GM21737 (cell line): Measurements from ENCODE around the gene MAML2.

Experiments
- ATAC-seq: cut with Tn5 transposase; IDR thresholded peaks from one replicate; pipeline ENCODE4 v1.9.1; 2021; ENCODE audit warnings: mild to moderate bottlenecking, moderate library complexity; ENCODE audit not compliant: unreplicated experiment

Gene MAML2

DNA sequence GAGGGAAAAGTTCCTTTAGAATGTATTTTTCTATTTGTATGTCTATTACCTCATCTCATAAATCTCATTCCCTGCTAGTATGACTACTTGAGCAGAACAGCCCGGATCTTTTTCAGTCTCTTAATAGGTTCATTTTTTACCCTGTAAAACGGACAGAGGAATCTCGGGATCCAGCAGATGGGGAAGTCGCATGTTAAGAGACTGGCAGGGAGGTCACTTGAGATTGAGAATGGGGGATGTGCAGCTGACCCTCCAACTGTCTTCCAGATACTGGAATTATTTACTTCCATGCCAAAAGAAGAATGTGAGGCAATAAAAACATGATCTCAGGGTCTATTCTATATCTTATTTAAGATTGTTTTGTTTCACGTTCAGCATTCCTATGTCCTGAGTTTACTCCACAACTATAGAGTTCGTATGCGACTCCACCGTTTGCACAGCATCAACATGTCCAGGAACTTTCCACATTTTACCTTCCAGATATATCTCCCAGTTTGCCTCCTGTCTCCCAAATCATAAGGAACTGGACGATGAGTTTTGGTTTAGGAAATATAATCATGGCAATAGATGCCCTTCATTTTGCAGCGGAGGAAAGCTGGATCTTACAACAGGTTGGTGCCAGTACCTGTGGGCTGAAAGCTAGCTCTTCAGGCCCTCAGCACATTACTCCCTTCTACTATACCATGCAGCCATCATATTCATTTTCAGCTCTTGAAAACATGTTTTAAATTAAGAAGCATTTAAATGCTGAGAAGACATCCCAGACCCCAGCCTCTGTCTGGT lies 181.5 kb downstream of the MAML2 start:
- ATAC-seq = no peak

DNA sequence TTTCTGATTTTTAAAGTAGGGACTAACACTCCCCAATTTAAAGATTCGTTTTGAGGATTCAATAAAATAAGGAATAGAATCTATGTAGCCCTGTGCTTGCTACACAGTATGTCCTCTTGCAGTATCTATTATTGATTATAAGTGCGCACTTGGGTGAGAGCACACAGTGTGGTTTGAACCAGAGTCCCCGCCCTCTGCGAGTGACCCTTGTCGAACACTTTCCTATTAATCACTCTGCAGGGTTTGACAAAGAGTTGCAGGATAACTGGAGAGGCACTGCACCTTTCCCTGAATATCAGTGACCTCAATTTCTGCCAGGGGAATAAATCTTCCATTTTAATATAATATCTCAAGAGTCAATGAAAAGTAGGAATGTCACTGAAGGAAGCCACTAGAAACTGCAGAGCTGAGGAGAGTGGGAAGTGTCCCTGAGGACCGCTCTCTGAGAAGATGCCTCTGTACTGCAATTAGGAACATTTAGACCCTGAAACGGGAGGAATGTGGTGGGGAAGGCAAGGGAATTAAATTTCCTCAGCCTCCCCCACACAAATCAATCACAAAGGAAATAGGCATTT lies 182.2 kb downstream of the MAML2 start:
- ATAC-seq = no peak

- ATAC-seq = no peak
Observed at GRCh38 chr11:96159968-96160367, 183.0 kb downstream of the MAML2 start.

DNA sequence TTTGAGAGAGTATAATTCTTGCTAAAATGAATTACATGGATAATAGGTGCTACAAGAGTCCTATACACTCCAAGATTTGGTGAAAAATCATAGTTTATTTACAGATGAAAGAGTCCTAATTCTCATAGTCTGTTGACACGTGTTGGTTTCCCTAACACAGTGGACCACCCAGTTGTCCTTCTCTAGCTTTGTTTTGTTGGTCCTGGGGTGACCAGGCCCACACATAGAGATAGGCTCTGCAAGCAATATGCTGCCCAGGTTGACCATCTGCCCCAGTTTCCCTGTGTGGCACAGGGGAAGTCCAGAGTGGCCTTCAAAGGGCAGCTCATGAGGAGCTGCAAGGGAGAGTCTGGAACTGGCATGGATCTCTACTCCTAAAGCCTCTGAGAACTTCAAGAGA lies 184.9 kb downstream of the MAML2 start:
- no peak for ATAC-seq

DNA sequence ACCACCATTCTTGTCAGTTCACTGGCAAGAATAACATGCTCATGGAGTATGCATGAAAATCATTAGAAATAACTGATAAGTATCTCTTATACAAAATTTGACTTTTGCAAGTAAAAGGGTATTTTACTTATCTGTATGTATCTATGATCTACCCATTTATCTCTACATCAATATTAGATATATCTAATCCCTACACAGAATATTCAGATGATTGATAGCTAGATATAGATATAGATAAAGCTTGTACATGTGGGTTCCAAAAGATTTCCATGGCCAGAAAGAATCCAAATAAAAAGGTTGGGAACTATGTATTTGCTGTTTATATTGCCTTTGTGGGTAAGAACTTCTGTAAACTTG lies 185.5 kb downstream of the MAML2 start:
- no peak for ATAC-seq

GRCh38 chr11:96156379-96156722 lies 186.6 kb downstream of the MAML2 start:
- ATAC-seq = no peak

DNA sequence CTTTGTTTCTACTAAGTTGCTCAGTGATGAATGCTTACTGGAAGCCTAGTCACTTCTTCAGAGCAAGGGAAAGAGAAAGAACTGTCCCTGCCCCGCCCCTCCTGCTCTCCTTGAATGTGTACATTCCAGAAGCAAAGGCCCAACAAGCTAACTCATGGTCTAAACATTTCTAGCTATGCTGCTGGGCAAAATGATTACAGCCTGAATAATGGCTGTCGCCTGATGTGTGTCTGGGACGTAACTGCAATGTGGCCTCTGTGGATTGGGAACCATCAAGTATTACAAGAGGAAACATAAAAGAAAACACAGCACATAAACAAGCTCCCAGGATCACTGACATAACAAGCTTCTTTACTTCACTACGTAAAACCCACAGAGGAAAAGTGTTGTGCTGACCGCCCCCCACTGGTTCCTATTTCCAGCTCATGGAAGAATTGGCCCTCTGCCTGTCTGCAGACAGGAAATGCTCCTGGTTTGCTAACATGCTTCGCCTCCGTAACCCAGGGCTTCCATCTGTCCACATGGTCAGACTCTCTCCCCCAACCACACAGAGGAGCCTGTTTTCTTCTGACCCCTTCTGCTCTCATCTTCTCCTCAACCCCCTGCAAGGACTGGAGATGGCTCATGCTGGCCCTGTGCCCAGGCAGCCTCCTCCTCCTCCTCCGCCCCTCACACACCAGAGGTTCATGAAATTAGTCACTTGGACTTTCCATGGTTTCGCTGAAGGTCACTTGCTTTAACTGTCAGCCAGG lies 187.2 kb downstream of the MAML2 start:
- ATAC-seq = peak; percentile 52

DNA sequence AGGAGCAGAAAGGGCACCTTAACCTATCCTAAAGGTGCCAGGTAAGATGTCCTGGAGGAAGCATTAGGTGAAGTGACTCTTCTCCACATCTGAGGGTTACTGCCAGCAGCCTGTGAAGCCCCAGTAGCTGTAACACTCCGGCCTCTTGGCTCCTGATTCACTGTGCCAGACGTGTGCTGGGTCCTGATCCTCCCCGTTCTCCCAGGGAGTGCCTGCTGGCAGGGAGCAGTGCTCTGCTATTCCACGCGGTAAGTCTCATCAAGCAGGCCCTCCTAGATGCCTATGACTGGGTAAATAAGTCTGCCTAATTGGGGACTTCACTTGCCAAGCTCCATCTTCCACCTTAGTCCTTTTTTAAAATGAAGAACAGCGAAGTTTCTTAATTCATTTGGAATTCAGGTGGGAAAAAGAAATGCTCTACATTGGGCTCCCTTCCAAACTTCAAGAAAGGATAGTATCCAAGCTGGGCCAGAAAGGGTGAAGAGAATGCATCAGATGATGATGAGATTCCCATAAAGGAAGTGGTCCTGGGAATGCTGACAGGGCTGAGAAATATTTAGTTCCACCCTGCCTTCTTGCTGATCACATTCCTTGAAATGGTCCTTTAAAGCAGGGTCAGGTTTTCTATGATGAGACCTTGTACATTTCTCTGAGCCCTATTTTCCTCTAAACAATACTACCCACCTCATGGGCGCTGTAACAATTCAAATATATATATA lies 188.0 kb downstream of the MAML2 start:
- no peak for ATAC-seq

DNA sequence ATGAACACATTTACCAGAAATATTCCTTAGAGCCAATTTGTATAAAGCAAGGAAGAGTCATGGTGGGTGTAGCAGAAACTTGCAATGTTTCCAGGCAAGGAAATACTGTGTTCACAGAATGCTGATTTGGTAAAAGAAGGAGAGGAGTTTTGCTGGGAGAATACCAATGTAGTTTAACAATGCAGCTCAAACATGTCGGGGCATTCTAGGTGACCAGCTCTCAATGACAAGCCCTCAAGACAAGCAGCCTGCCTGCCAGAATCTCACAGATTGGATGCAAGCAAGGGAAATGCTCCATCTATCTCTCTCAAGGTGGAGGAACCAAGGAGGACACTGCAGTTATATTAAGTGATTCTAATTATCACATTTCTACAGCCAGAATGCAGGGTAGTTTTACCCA lies 190.4 kb downstream of the MAML2 start:
- ATAC-seq = no peak

DNA sequence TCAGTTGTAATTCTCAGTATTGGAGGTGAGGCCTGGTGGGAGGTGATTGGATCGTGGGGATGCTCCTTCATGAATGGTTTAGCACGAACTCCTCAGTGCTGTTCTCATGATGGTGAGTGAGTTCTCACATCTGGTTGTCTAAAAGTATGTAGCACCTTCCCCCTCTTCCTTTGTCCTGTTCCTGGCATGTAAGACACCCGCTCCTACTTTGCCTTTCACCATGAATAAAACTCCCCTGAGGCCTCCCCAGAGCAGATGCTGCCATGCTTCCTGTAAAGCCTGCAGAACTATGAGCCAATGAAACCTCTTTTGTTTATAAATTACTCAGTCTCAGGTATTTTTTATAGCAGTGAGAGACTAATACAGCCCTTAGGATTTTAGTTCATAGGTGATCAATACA lies 191.5 kb downstream of the MAML2 start:
- ATAC-seq = no peak

GRCh38 chr11:96150609-96151008 lies 192.4 kb downstream of the MAML2 start:
- no peak for ATAC-seq

GRCh38 chr11:96149743-96150555 lies 193.0 kb downstream of the MAML2 start:
- ATAC-seq = no peak

- ATAC-seq = no peak
Observed at GRCh38 chr11:96147906-96148486, 195.0 kb downstream of the MAML2 start.

- no peak for ATAC-seq
Observed at GRCh38 chr11:96147186-96147585, 195.8 kb downstream of the MAML2 start.

DNA sequence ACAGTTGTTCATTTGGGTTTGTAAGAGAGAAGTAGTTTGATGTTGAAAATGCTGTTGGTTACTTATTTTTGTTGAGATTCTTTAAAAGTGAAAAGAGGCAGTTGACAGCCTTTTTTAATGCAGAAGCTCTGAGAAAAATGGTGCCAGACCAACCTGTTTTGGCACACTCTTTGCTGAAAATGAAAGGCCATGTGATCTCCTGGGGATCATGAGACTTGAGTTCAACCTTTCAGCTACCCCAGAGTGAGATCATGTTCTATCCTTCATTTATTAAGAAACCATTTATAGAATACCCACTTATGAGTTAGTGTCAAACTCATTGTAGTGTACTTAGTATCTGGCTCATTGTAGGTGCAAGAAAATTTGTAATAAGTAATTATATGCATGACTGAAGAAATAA lies 196.2 kb downstream of the MAML2 start:
- no peak for ATAC-seq

- no peak for ATAC-seq
Observed at GRCh38 chr11:96145163-96145585, 197.8 kb downstream of the MAML2 start.

GRCh38 chr11:96144553-96144952 lies 198.4 kb downstream of the MAML2 start:
- no peak for ATAC-seq

DNA sequence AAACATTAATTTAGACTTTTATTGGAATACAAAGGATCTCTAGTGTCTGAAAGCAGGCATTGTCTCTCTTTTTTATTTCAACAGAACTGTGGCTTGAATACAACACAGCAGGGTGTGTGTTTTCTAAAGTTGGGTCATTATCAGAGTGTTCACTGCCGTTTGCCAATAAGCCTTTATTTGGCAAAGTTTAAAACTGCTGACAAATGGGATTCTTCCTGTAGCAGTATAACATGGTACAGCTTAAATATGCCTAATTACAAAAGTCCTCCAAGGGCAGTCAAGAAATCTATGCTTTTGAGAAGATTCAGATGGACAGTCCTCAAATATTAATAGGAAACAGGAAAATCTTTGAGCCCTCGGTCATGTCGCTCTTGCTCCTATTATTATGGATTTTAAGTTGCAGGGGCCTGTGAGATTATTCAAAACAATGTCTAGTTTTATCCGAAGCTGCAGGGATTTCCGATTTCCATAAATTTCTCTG lies 199.9 kb downstream of the MAML2 start:
- no peak for ATAC-seq

- ATAC-seq = no peak
Observed at GRCh38 chr11:96141626-96142025, 201.4 kb downstream of the MAML2 start.

DNA sequence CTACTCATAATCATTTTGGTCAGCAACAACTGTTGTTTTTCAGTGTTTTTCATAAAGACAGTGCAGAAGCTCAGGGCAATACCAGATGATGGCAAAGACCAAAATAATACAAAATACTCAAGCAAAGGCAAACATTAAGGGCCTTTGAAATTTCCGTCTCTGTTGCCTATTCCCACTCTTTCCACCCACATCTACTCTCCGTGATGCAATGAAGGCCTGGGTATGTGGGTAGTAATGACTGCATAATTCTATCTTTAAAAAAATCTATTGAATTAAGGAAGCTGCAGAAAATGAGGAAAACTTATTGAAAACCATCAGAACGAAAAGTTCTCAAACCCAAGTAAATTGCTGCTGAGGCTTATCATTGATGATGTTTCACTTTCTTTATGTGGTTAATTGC lies 203.3 kb downstream of the MAML2 start:
- ATAC-seq = no peak
